GM12874 (cell line): ENCODE measurements around the gene BDH1.

Experiments used
- CTCF ChIP-seq: IDR thresholded peaks from 2 replicates; pipeline ENCODE4 v1.5.1; 2011; ENCODE audit warnings: low read depth, mild to moderate bottlenecking, control low read depth, low read length, moderate library complexity; ENCODE audit not compliant: insufficient read depth

BDH1 gene

DNA sequence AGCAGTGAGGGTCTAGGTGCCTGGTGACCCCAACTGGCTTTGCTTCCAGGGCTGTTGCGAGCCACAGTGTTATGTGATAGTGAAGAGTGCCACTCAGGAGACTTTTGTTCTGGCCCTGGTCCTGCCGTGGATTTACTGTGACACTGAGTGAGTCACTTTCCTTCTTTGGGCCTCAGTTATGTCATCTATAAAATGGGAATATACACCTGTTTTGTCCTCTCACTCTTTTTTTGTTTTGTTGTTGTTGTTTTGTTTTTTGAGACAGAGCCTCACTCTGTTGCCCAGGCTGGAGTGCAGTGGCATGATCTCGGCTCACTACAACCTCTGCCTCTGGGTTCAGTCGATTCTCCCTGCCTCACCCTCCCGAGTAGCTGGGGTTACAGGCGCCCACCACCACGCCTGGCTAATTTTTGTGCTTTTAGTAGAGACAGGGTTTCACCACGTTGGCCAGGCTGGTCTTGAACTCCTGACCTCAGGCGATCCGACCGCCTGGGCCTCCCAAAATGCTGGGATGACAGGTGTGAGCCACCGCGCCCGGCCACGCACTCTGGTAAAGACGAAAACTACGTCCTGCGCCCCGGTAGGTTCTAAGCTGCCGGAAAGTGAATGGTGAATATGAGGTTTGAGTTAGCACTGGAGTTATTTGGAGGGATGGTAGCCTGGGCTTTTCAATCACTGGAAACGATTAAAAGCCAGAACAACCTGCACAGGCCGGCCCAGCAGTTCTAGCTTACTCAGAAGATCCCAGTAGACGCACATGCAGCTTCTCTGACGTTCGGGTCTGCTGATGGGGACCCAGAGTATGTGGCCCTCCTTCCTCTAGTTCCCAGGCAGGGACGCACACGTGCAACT lies 46.6 kb downstream of the BDH1 start:
- no peak for TF ChIP-seq CTCF

- no peak for TF ChIP-seq CTCF
Observed at GRCh38 chr3:197508461-197508860, 47.3 kb downstream of the BDH1 start.

- TF ChIP-seq CTCF = no peak
Observed at GRCh38 chr3:197508051-197508451, 47.7 kb downstream of the BDH1 start.

- TF ChIP-seq CTCF = no peak
Observed at GRCh38 chr3:197507541-197507940, 48.2 kb downstream of the BDH1 start.

GRCh38 chr3:197507081-197507480 lies 48.7 kb downstream of the BDH1 start:
- no peak for TF ChIP-seq CTCF

DNA sequence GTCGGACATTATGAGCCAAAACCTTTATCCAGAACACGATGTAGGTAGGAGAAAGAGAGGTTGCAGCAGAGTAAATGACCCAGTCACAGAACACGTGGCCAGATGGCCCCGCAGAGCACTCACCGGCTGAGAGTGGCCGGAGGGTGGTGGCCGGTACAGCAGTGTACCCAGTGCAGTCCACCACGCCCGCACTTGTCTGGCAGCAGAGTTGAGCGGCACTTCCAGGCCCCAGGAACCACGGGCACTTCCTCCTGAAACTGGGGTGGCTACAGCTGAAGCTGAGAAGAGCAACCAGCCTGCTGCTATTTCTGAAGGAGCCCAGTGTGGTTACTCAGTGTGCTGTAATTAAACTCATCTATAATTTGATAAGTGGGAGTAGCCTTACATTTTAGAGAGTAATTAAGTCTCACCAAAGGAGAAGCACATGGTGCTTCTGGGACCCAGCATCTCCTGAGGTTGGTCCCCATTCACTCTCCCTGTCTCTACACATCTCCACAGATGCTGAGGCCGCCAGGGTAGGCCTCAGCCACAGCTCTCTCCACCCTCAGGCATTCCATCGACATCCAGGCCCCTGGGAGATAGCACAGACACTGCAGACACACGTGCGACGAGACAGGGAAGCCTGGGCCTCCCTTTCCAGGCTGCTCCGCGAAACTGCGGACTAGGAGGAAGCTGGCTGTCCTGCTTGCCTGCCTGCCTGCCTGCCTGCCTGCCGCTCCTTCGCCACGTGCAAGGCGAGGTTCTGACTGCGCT lies 49.8 kb downstream of the BDH1 start:
- no peak for TF ChIP-seq CTCF

- no peak for TF ChIP-seq CTCF
Observed at GRCh38 chr3:197504641-197505121, 51.1 kb downstream of the BDH1 start.
